IPS-18c (cell line): ENCODE results near the gene FHOD3.

ENCODE experiments used
- H3K4me3 ChIP-seq: 2 replicates; pipeline ENCODE4 v1.7.0; 2013; ENCODE audit warnings: low read depth, mild to moderate bottlenecking, low read length, moderate library complexity; ENCODE audit not compliant: insufficient read depth
- H3K9me3 ChIP-seq: one replicate; pipeline ENCODE4 v1.6.1; 2013; ENCODE audit warnings: mild to moderate bottlenecking, low read length, moderate library complexity; ENCODE audit not compliant: control insufficient read depth, insufficient read depth

The FHOD3 gene

GRCh38 chr18:36432880-36433555 is 135.5 kb downstream of the FHOD3 start:
- Histone ChIP-seq H3K4me3 (no peak overlapping the region), H3K9me3 (no peaks in the 10 kb centered on the region)

- Histone ChIP-seq H3K4me3 (no peak overlapping the region), H3K9me3 (no peaks in the 10 kb centered on the region)
Measured at GRCh38 chr18:36436387-36436786, 138.9 kb downstream of the FHOD3 start.

- no peak overlapping the region for H3K4me3 ChIP-seq
- H3K9me3 ChIP-seq: no peaks in the 10 kb centered on the region
Measured at GRCh38 chr18:36440614-36441013, 143.1 kb downstream of the FHOD3 start.

GRCh38 chr18:36441426-36442240 is 144.1 kb downstream of the FHOD3 start:
- H3K9me3 ChIP-seq: no peaks in the 10 kb centered on the region
- H3K4me3 ChIP-seq: no peak overlapping the region

- H3K4me3 ChIP-seq: no peak overlapping the region
- H3K9me3 ChIP-seq: no peaks in the 10 kb centered on the region
Measured at GRCh38 chr18:36442717-36443116, 145.2 kb downstream of the FHOD3 start.

GRCh38 chr18:36446059-36446458 is 148.5 kb downstream of the FHOD3 start:
- Histone ChIP-seq H3K4me3 (no peak overlapping the region), H3K9me3 (no peaks in the 10 kb centered on the region)

- Histone ChIP-seq H3K4me3 (no peak overlapping the region), H3K9me3 (no peaks in the 10 kb centered on the region)
Measured at GRCh38 chr18:36448384-36449290, 151.1 kb downstream of the FHOD3 start.

- no peak overlapping the region for H3K4me3 ChIP-seq
- no peaks in the 10 kb centered on the region for H3K9me3 ChIP-seq
Measured at GRCh38 chr18:36449451-36449850, 151.9 kb downstream of the FHOD3 start.

GRCh38 chr18:36450264-36450663 is 152.8 kb downstream of the FHOD3 start:
- H3K9me3 ChIP-seq: no peaks in the 10 kb centered on the region
- H3K4me3 ChIP-seq: no peak overlapping the region

GRCh38 chr18:36451454-36452251 is 154.1 kb downstream of the FHOD3 start:
- H3K4me3 ChIP-seq: no peak overlapping the region
- no peaks in the 10 kb centered on the region for H3K9me3 ChIP-seq

GRCh38 chr18:36454245-36454644 is 156.7 kb downstream of the FHOD3 start:
- no peaks in the 10 kb centered on the region for H3K9me3 ChIP-seq
- H3K4me3 ChIP-seq: no peak overlapping the region

- Histone ChIP-seq H3K4me3 (no peak overlapping the region), H3K9me3 (no peaks in the 10 kb centered on the region)
Measured at GRCh38 chr18:36454848-36455458, 157.4 kb downstream of the FHOD3 start.

GRCh38 chr18:36455931-36456330 is 158.4 kb downstream of the FHOD3 start:
- no peak overlapping the region for H3K4me3 ChIP-seq

GRCh38 chr18:36456622-36457021 is 159.1 kb downstream of the FHOD3 start:
- H3K4me3 ChIP-seq: no peak overlapping the region

More at GRCh38 chr18:36455931-36456330, 158.4 kb downstream of the FHOD3 start:
- H3K9me3 ChIP-seq: no peaks in the 10 kb centered on the region

GRCh38 chr18:36457683-36458082 is 160.2 kb downstream of the FHOD3 start:
- no peak overlapping the region for H3K4me3 ChIP-seq
- H3K9me3 ChIP-seq: no peaks in the 10 kb centered on the region

More at GRCh38 chr18:36456622-36457021, 159.1 kb downstream of the FHOD3 start:
- no peaks in the 10 kb centered on the region for H3K9me3 ChIP-seq

- no peaks in the 10 kb centered on the region for H3K9me3 ChIP-seq
- H3K4me3 ChIP-seq: no peak overlapping the region
Measured at GRCh38 chr18:36458306-36458705, 160.8 kb downstream of the FHOD3 start.
